ENCODE measurements around the gene USP11.

The USP11 gene

GRCh38 chrX:47226071-47226470 lies 6.7 kb upstream of the USP11 start:
- DNase-seq = no peak

- no peak for DNase-seq
Observed at GRCh38 chrX:47226531-47227333, 6.1 kb upstream of the USP11 start.

- no peak for DNase-seq
Observed at GRCh38 chrX:47227334-47227583, 5.5 kb upstream of the USP11 start.

- no peak for DNase-seq
Observed at GRCh38 chrX:47228550-47229270, 4.1 kb upstream of the USP11 start.

GRCh38 chrX:47229427-47229826 lies 3.4 kb upstream of the USP11 start:
- no peak for DNase-seq

- DNase-seq = no peak
Observed at GRCh38 chrX:47230136-47230868, 2.5 kb upstream of the USP11 start.

- DNase-seq = no peak
Observed at GRCh38 chrX:47231167-47231566, 1.6 kb upstream of the USP11 start.

GRCh38 chrX:47232197-47232802 lies 509 bp upstream of the USP11 start:
- no peak for DNase-seq

GRCh38 chrX:47233333-47234113 lies 714 bp downstream of the USP11 start:
- peak; percentile 93 to 97 for DNase-seq

GRCh38 chrX:47234583-47234982 lies 1.8 kb downstream of the USP11 start:
- no peak for DNase-seq

GRCh38 chrX:47235691-47236103 lies 2.9 kb downstream of the USP11 start:
- DNase-seq = no peak

- no peak for DNase-seq
Observed at GRCh38 chrX:47239199-47239598, 6.4 kb downstream of the USP11 start.

GRCh38 chrX:47239898-47240545 lies 7.2 kb downstream of the USP11 start:
- no peak for DNase-seq

GRCh38 chrX:47240619-47241018 lies 7.8 kb downstream of the USP11 start:
- DNase-seq = no peak

- no peak for DNase-seq
Observed at GRCh38 chrX:47241201-47242011, 8.6 kb downstream of the USP11 start.

GRCh38 chrX:47242321-47242720 lies 9.5 kb downstream of the USP11 start:
- DNase-seq = no peak

GRCh38 chrX:47243351-47243750 lies 10.5 kb downstream of the USP11 start:
- no peak for DNase-seq

GRCh38 chrX:47244676-47245075 lies 11.9 kb downstream of the USP11 start:
- DNase-seq = no peak

- no peak for DNase-seq
Observed at GRCh38 chrX:47245156-47245555, 12.3 kb downstream of the USP11 start.

- no peak for DNase-seq
Observed at GRCh38 chrX:47247206-47247998, 14.6 kb downstream of the USP11 start.

- DNase-seq = no peak
Observed at GRCh38 chrX:47247999-47248320, 15.2 kb downstream of the USP11 start.

Measured in NCI-H446 (cell line).